Measurements from ENCODE around the gene NTRK1. TPM values are rescaled to one million over a fixed set of nuclear protein-coding genes. Genes with fewer than 3 reads are reported as not detected.

Gene NTRK1
- 0.97 and 3.3 TPM in 2 replicates for polyA plus RNA-seq (2012; rRNA removed)
- polyA plus RNA-seq (2012; cell fraction: cytosol; rRNA removed): 0.89 and 3.0 TPM in 2 replicates
- polyA plus RNA-seq (2012; cell fraction: nucleus; rRNA removed): 6.3 and 10.5 TPM in 2 replicates

DNA sequence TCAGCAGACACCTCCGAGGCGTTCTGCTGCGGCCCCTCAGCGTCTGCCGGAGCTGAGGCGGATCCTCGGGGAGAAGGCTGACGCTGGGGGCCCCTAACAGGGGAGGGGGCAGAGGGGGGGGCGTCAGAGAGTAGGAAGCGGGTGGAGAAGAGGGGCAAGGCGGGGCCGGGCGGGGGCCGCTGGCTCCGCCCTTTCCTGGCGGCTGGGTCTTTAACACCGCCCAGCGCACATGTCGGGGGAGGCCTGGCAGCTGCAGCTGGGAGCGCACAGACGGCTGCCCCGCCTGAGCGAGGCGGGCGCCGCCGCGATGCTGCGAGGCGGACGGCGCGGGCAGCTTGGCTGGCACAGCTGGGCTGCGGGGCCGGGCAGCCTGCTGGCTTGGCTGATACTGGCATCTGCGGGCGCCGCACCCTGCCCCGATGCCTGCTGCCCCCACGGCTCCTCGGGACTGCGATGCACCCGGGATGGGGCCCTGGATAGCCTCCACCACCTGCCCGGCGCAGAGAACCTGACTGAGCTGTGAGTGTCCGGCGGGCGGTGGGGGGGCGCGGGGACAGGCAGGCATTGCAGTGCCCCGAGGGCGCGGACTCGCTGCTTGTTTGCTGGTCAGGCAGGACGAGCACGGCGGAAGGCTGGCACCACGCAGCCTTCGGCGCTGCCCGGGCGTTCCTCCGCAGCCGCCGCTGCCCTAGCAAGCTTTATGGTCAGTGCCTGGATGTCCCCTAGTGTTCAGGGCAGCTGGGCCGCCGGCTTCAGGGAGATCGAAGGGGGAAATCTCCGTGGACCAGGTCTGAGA, at the start of gene NTRK1:
Gene NTRK1, plus strand, starts transcription at position 238 of the 796 bp plus-strand sequence. Its CDS starts 70 bp downstream, at position 308.
- POLR2A ChIA-PET: interaction anchor here (0.6 to 6.4 kb wide), 26 partner anchors 9 to 184 kb away, joined by 3 to 97 read pairs (median 4); partner anchors contain the start of genes HDGF, ISG20L2, METTL25B and MRPL24
- Histone ChIP-seq H3K9ac (no peak within 1 kb of the TSS), H3K36me3 (replicated peaks in 1 of 2; ENCODE audit: control insufficient read depth in 1 of 2, insufficient read depth in 2 of 2, low read length in 1 of 2) (no peaks in the 10 kb centered on the region), H3K4me3 (ENCODE audit: low read depth in 2 of 2, low read length in 1 of 2) (peak within 1 kb of the TSS; percentile 54 to 64), H3K79me2 (ENCODE audit: insufficient read depth) (no peaks in the 10 kb centered on the region), H3K4me2 (peak within 1 kb of the TSS; percentile 91), H4K20me1 (ENCODE audit: insufficient read depth) (no peaks in the 10 kb centered on the region), H3K4me1 (ENCODE audit: control insufficient read depth in 1 of 2, insufficient read depth in 2 of 2, low read depth in 1 of 2, low read length in 1 of 2) (peaks cover 3 to 74% of the 10 kb centered on the region in 2 experiments; a peak in 2 of 4 replicates), H3K27ac (ENCODE audit: low read depth in 2 of 2, low read length in 1 of 2) (peak within 1 kb of the TSS in 1 of 2 experiments; percentile 97; a peak in 2 of 4 replicates), H3K27me3 (ENCODE audit: insufficient read depth) (peaks cover 39% of the 10 kb centered on the region), H3K9me3 (no peaks in the 10 kb centered on the region), H3K9me2 (no peaks in the 10 kb centered on the region), H3F3A (replicated peaks; ENCODE audit: insufficient read depth) (peaks cover 4% of the 10 kb centered on the region), H2AFZ (ENCODE audit: low read depth) (peak within 1 kb of the TSS; percentile 76; the same call in 1 of the 2 replicates)
- peak; percentile 75; the same call in 1 of the 2 replicates for TF ChIP-seq SIN3A (IDR thresholded peaks at IDR 0.05; ENCODE audit: borderline replicate concordance, low read depth, low read length)
- no peak for TF ChIP-seq RXRA (IDR thresholded peaks at IDR 0.05; ENCODE audit: borderline replicate concordance, low read depth)
- TF ChIP-seq MXI1 (IDR thresholded peaks at IDR 0.05; ENCODE audit: low read depth, low read length): peak; percentile 95
- 0 out of 2 replicates have a peak, but pooled peaks have one; percentile 32 for TF ChIP-seq MAX (IDR thresholded peaks at IDR 0.05; ENCODE audit: low read depth)
- CTCF ChIA-PET: interaction anchor here (0.7 to 22.1 kb wide), 49 partner anchors 10 to 281 kb away, joined by 3 to 566 read pairs (median 6); partner anchors contain the start of genes CRABP2, HDGF, ISG20L2 and METTL25B
- DNase-seq: peak; percentile 95
- WGBS (ENCODE audit: low lambda C conversion rate): 5% methylated on average over 10 of the region's 69 CpGs

GRCh38 chr1:156811168-156811567, 49.5 kb upstream of the NTRK1 start:
- H3K9me2 ChIP-seq: no peaks in the 10 kb centered on the region
- no peaks in the 10 kb centered on the region for H3K79me2 ChIP-seq (ENCODE audit: insufficient read depth)
- no peaks in the 10 kb centered on the region for H4K20me1 ChIP-seq (ENCODE audit: insufficient read depth)
- POLR2A ChIA-PET: no interaction called here
- H3K4me1 ChIP-seq (ENCODE audit: control insufficient read depth in 1 of 2, insufficient read depth in 2 of 2, low read depth in 1 of 2, low read length in 1 of 2): peaks cover 15 to 34% of the 10 kb centered on the region in 2 experiments
- H3K36me3 ChIP-seq (replicated peaks in 1 of 2; ENCODE audit: control insufficient read depth in 1 of 2, insufficient read depth in 2 of 2, low read length in 1 of 2): no peaks in the 10 kb centered on the region
- TF ChIP-seq NRF1 (IDR thresholded peaks at IDR 0.05; ENCODE audit: low read depth, low read length) (no peak), EP300 (IDR thresholded peaks at IDR 0.05; ENCODE audit: borderline replicate concordance in 1 of 2, low read depth in 1 of 2, low read length in 1 of 2) (no peak), REST (IDR thresholded peaks at IDR 0.05; ENCODE audit: low read depth, low read length) (no peak), USF1 (IDR thresholded peaks at IDR 0.05; ENCODE audit: borderline replicate concordance, low read depth) (no peak), TCF12 (IDR thresholded peaks at IDR 0.05) (no peak), RXRA (IDR thresholded peaks at IDR 0.05; ENCODE audit: borderline replicate concordance, low read depth) (no peak), RFX5 (IDR thresholded peaks at IDR 0.05; ENCODE audit: low read length) (no peak)
- TF ChIP-seq, protein P1, sequence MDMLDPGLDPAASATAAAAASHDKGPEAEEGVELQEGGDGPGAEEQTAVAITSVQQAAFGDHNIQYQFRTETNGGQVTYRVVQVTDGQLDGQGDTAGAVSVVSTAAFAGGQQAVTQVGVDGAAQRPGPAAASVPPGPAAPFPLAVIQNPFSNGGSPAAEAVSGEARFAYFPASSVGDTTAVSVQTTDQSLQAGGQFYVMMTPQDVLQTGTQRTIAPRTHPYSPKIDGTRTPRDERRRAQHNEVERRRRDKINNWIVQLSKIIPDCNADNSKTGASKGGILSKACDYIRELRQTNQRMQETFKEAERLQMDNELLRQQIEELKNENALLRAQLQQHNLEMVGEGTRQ (IDR thresholded peaks at IDR 0.05; ENCODE audit: borderline replicate concordance, low read depth, low read length): no peak
- WGBS (ENCODE audit: low lambda C conversion rate): 70% methylated on average over 4 of the region's 4 CpGs
- no peak overlapping the region for H2AFZ ChIP-seq (ENCODE audit: low read depth)
- DNase-seq: no peak
- no peak overlapping the region for H3K4me3 ChIP-seq (ENCODE audit: low read depth in 2 of 2, low read length in 1 of 2)
- no peak overlapping the region for H3K27ac ChIP-seq (ENCODE audit: low read depth in 2 of 2, low read length in 1 of 2)
- H3K9me3 ChIP-seq: no peaks in the 10 kb centered on the region
- H3K4me2 ChIP-seq: no peak overlapping the region
- CTCF ChIA-PET: interaction anchor here (0.6 to 2.5 kb wide), 5 partner anchors 10 to 80 kb away, joined by 3 to 9 read pairs (median 4); no protein-coding TSS in a partner anchor
- no peaks in the 10 kb centered on the region for H3F3A ChIP-seq (replicated peaks; ENCODE audit: insufficient read depth)
- no peak overlapping the region for H3K9ac ChIP-seq
- no peaks in the 10 kb centered on the region for H3K27me3 ChIP-seq (ENCODE audit: insufficient read depth)
